Measurements from ENCODE around the gene CCDC190. TPM values are rescaled to one million over a fixed set of nuclear protein-coding genes. Genes with fewer than 3 reads are reported as not detected.

Gene CCDC190
- total RNA-seq, 2 donors from 2014 or later = 0.19 to 0.37 TPM

Other genes starting within 250 kb of the CCDC190 start
- gene DDR2, start 228.7 kb downstream of the CCDC190 start, total RNA-seq = 100 to 1,000 TPM; 116 to 138 TPM
- gene HSD17B7, start 70.5 kb downstream of the CCDC190 start, total RNA-seq = 1 to 10 TPM; 4.0 to 5.5 TPM
- 10 to 100 TPM; 10.5 to 12.8 TPM for gene RGS4, start 208.2 kb upstream of the CCDC190 start, total RNA-seq